ENCODE results near the gene DMRTC2. TPM values are rescaled to one million over a fixed set of nuclear protein-coding genes. Genes with fewer than 3 reads are reported as not detected.

The DMRTC2 gene
- total and polyA plus RNA-seq, 9 of the 15 experiments (the other 6 are each of a cell fraction or from before 2014, with no cell fraction given) = 0.03 TPM; not detected in 8

GRCh38 chr19:41859618-41860418, 15.0 kb downstream of the DMRTC2 start, which contains the start of gene RPS19 (continued):
- TF ChIP-seq THAP12 (CRISPR knock-in tag; IDR thresholded peaks at IDR 0.05) (peak; percentile 70; the same call in 1 of the 2 replicates), BMI1 (IDR thresholded peaks at IDR 0.05; ENCODE audit: low read length) (no peak), MAX (CRISPR knock-in tag; IDR thresholded peaks at IDR 0.05) (peak; percentile 67), UBTF (IDR thresholded peaks at IDR 0.05; ENCODE audit: borderline replicate concordance in 1 of 2, low read depth in 2 of 2, low read length in 2 of 2) (no peak), TFE3 (CRISPR knock-in tag; IDR thresholded peaks at IDR 0.05) (peak; percentile 5; the same call in 1 of the 2 replicates), CHD2 (IDR thresholded peaks at IDR 0.05; ENCODE audit: low read depth, low read length) (peak; percentile 99), CCNT2 (IDR thresholded peaks at IDR 0.05; ENCODE audit: borderline replicate concordance, extremely low read depth, insufficient read length, low read depth, low read length) (peak; percentile 43), THAP7 (CRISPR knock-in tag; IDR thresholded peaks at IDR 0.05) (no peak), YY1 (IDR thresholded peaks at IDR 0.05; ENCODE audit: borderline replicate concordance in 1 of 3, control insufficient read depth in 1 of 3, extremely low read depth in 1 of 3, insufficient read depth in 3 of 3, insufficient read length in 1 of 3, insufficient replicate concordance in 2 of 3, low read depth in 1 of 3, low read length in 2 of 3) (peak; percentile 9 to 82 (median 57)), ZBTB9 (CRISPR knock-in tag; IDR thresholded peaks at IDR 0.05) (peak; percentile 30; the same call in 1 of the 2 replicates)
